Vagina (tissue), 2 donors: ENCODE data around the gene DTL.

Source experiments
- CTCF ChIP-seq, 3 experiments: fragments of 450-650 bp in 2 of 3; fragments of 200-600 bp in 1 of 3; sonication (generic) in 1 of 3; IDR thresholded peaks; one replicate each; pipeline ENCODE4 v1.5.1; 2017 to 2019; ENCODE audit warnings: antibody characterized with exemption in 3 of 3, mild to moderate bottlenecking in 2 of 3, moderate library complexity in 2 of 3
- POLR2A ChIP-seq, 2 donors: fragments of 450-650 bp; IDR thresholded peaks; one replicate each; pipeline ENCODE4 v1.6.1; 2017; ENCODE audit warnings: antibody characterized with exemption in 2 of 2, mild to moderate bottlenecking in 2 of 2, moderate library complexity in 2 of 2
- POLR2AphosphoS5 ChIP-seq, 2 donors: sonication (generic); formaldehyde crosslinking; IDR thresholded peaks; one replicate each; pipeline ENCODE4 v1.9.0; 2017; ENCODE audit warnings: antibody characterized with exemption in 2 of 2, mild to moderate bottlenecking in 2 of 2, low read depth in 1 of 2; ENCODE audit not compliant: insufficient read depth in 1 of 2

- no peak for TF ChIP-seq CTCF (IDR thresholded peaks at IDR 0.05)
- no peak for TF ChIP-seq POLR2A (IDR thresholded peaks at IDR 0.05)
- no peak for TF ChIP-seq POLR2AphosphoS5 (IDR thresholded peaks at IDR 0.05; ENCODE audit: insufficient read depth in 1 of 2, low read depth in 1 of 2)
Observed at GRCh38 chr1:212010004-212010403, 25.5 kb upstream of the DTL start.
